ENCODE measurements around the gene FRMPD4.

FRMPD4 gene

GRCh38 chrX:12228862-12229261 lies 90.6 kb downstream of the FRMPD4 start:
- TF ChIP-seq PPARA (CRISPR knock-in tag; IDR thresholded peaks at IDR 0.05; ENCODE audit: borderline replicate concordance), result no peak
- no peak for TF ChIP-seq GLIS3 (CRISPR knock-in tag; IDR thresholded peaks at IDR 0.05)
- TF ChIP-seq SNAI2 (CRISPR knock-in tag; IDR thresholded peaks at IDR 0.05), result no peak
- TF ChIP-seq CSRNP3 (CRISPR knock-in tag; IDR thresholded peaks at IDR 0.05), result no peak
- TF ChIP-seq ZFP30 (CRISPR knock-in tag; IDR thresholded peaks at IDR 0.05), result no peak
- TF ChIP-seq ZNF70 (CRISPR knock-in tag; IDR thresholded peaks at IDR 0.05), result no peak
- TF ChIP-seq OSR1 (CRISPR knock-in tag; IDR thresholded peaks at IDR 0.05), result no peak
- TF ChIP-seq CREB5 (CRISPR knock-in tag; IDR thresholded peaks at IDR 0.05; ENCODE audit: low read depth), result no peak
- no peak for TF ChIP-seq TSHZ2 (CRISPR knock-in tag; IDR thresholded peaks at IDR 0.05)
- TF ChIP-seq ISL1 (CRISPR knock-in tag; IDR thresholded peaks at IDR 0.05), result no peak
- no peak for ATAC-seq

- no peak for ATAC-seq
- TF ChIP-seq PATZ1 (CRISPR knock-in tag; IDR thresholded peaks at IDR 0.05; ENCODE audit: borderline replicate concordance) (no peak), ZFP3 (CRISPR knock-in tag; IDR thresholded peaks at IDR 0.05) (no peak), PPARA (CRISPR knock-in tag; IDR thresholded peaks at IDR 0.05; ENCODE audit: borderline replicate concordance) (no peak), ESRRG (CRISPR knock-in tag; IDR thresholded peaks at IDR 0.05) (no peak), TCF4 (CRISPR knock-in tag; IDR thresholded peaks at IDR 0.05; ENCODE audit: borderline replicate concordance) (no peak), ZNF8 (CRISPR knock-in tag; IDR thresholded peaks at IDR 0.05) (no peak), CREB5 (CRISPR knock-in tag; IDR thresholded peaks at IDR 0.05; ENCODE audit: low read depth) (no peak), ARNTL (CRISPR knock-in tag; IDR thresholded peaks at IDR 0.05; ENCODE audit: borderline replicate concordance, low read depth) (no peak), ISL1 (CRISPR knock-in tag; IDR thresholded peaks at IDR 0.05) (no peak), ZNF70 (CRISPR knock-in tag; IDR thresholded peaks at IDR 0.05) (no peak), ZC3H10 (CRISPR knock-in tag; IDR thresholded peaks at IDR 0.05) (no peak), RARB (CRISPR knock-in tag; IDR thresholded peaks at IDR 0.05) (no peak), TSHZ2 (CRISPR knock-in tag; IDR thresholded peaks at IDR 0.05) (no peak)
Measured at GRCh38 chrX:12229986-12230385, 91.7 kb downstream of the FRMPD4 start.

Measured in SK-N-SH treated with all-trans-retinoic acid at 6 μM for 48 hours (cell line).